GM12891 (cell line): ENCODE measurements around the gene TRPV4. TPM values are rescaled to one million over a fixed set of nuclear protein-coding genes. Genes with fewer than 3 reads are reported as not detected.

ENCODE experiments used
- DNase-seq: peaks from one replicate; pipeline ENCODE4 v3.0.0; 2011; ENCODE audit warnings: low spot score; ENCODE audit not compliant: insufficient read length
- FAIRE-seq: peaks from 2 replicates; lab custom pipeline; 2011; peaks lifted over from hg19 to GRCh38; lab: Jason Lieb, UNC
- PAX5 ChIP-seq: IDR thresholded peaks from 2 replicates; pipeline ENCODE4 v1.6.1; 2011; ENCODE audit warnings: low read length, moderate library complexity, mild to moderate bottlenecking; ENCODE audit not compliant: insufficient read depth, severe bottlenecking
- POLR2A ChIP-seq: IDR thresholded peaks from 2 replicates; pipeline ENCODE4 v1.6.1; 2011; ENCODE audit warnings: low read depth, low read length, control low read depth
- POLR2AphosphoS5 ChIP-seq: IDR thresholded peaks from 2 replicates; pipeline ENCODE4 v1.6.1; 2011; ENCODE audit warnings: low read depth, low read length, control low read depth
- POU2F2 ChIP-seq: IDR thresholded peaks from 2 replicates; pipeline ENCODE4 v1.6.1; 2011; ENCODE audit warnings: low read depth, mild to moderate bottlenecking, control low read depth, low read length, moderate library complexity
- SPI1 ChIP-seq: IDR thresholded peaks from 2 replicates; pipeline ENCODE4 v1.6.1; 2011; ENCODE audit warnings: low read depth, low read length, control low read depth
- TAF1 ChIP-seq: IDR thresholded peaks from 2 replicates; pipeline ENCODE4 v1.6.1; 2011; ENCODE audit warnings: low read depth, low read length, control low read depth
- polyA plus RNA-seq: library from polyadenylated mRNA; unstranded; fragments of >200 nt; gene quantifications from one replicate; pipeline ENCODE4 v1.2.1, GENCODE V29; 2012; ENCODE audit warnings: low read depth, missing spikeins, inconsistent platforms; ENCODE audit not compliant: missing spikeins

Gene TRPV4
- not detected for polyA plus RNA-seq

DNA sequence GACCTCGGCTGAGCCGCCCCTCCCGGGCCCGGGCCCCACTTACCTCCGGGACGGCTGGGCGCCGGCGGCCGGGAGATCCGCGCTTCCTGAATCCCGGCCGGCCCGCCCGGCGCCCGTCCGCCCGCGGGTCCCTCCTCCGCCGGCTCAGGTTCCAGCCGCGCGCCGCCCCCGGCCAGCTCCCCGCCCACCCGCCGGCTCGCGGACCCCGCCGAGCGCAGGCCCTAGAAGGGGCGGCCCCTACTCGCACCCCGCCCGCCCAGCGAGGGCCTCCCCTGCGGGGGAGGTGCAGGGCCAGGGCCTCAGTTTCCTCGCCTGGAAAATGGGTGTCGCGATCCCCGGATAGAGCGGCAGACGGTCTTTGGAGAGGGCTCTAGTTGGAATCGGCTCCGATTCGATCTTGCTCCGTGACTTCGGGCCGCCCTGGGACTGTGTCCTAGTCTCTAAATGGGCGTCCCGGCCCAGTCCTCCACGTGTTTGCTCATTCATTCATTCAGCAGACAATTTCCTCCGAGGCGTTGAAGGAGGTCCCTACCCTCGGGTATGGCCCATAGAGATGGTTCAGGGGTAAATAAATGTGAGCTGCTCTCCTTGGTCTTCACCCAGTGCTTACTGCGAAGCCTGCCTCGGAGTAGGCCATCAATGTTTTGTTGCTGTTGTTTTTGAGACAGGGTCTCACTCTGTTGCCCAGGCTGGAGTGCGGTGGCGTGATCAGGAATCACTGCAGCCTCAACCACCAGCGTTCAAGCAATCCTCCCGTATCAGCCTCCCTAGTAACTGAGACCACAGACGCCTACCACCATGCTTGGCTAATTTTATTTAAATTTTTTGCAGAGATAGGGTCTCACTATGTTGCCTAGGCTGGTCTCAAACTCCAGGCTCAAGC, at the start of gene TRPV4:
TSS of gene TRPV4 (minus strand) at position 92 of the 883 bp plus-strand sequence. CDS start 18,602 bp downstream, outside the sequence.
- TF ChIP-seq PAX5 (no peak), POU2F2 (no peak), SPI1 (no peak), POLR2AphosphoS5 (no peak), TAF1 (no peak), POLR2A (no peak)
- DNase-seq (no peak), FAIRE-seq (no peak)

DNA sequence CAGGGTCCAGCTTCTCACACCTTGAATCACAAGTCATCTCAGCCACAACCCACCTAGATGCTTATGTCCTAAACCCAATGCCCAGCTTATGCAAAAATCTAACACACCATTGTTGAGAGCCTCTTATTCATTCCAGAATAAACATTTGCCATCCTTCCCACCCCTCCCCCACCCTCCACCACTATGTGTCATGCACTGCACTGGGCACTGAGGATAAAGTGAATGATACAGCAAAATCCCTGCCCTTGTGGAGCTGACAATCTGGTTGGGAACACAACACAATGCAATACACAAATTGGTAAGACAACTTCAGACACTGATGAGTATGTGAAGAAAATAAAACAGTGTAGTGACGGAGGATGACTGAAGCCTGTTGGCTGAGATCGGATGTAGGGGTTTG, 48.6 kb upstream of the TRPV4 start:
- no peak for DNase-seq

DNA sequence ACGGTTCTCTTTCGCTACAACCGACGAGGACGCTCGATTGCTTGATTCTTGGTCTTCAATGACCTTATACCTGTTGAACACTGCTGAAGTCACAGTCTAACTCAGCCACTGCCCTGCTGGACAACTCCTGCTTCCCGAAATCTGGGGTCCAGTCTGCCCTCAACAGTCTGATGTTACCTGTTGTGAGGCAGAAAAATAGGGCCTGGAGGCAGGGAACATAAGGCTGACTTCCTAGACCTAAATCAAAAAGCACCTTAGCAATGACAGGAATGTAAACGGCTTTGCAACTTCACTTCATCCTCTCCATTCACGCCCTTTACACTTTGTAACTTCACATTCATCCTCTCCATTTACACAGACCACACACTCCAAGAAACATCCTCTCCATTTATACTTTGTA, 47.7 kb upstream of the TRPV4 start:
- TF ChIP-seq POU2F2 (no peak), PAX5 (no peak), POLR2A (no peak), POLR2AphosphoS5 (no peak), SPI1 (no peak), TAF1 (no peak)
- FAIRE-seq (peak; percentile 58), DNase-seq (no peak)

More for the DNA sequence above, 48.6 kb upstream of the TRPV4 start:
- no peak for FAIRE-seq
- no peak for TF ChIP-seq POU2F2
- no peak for TF ChIP-seq POLR2AphosphoS5
- no peak for TF ChIP-seq TAF1
- no peak for TF ChIP-seq PAX5
- TF ChIP-seq POLR2A: no peak
- TF ChIP-seq SPI1: no peak

DNA sequence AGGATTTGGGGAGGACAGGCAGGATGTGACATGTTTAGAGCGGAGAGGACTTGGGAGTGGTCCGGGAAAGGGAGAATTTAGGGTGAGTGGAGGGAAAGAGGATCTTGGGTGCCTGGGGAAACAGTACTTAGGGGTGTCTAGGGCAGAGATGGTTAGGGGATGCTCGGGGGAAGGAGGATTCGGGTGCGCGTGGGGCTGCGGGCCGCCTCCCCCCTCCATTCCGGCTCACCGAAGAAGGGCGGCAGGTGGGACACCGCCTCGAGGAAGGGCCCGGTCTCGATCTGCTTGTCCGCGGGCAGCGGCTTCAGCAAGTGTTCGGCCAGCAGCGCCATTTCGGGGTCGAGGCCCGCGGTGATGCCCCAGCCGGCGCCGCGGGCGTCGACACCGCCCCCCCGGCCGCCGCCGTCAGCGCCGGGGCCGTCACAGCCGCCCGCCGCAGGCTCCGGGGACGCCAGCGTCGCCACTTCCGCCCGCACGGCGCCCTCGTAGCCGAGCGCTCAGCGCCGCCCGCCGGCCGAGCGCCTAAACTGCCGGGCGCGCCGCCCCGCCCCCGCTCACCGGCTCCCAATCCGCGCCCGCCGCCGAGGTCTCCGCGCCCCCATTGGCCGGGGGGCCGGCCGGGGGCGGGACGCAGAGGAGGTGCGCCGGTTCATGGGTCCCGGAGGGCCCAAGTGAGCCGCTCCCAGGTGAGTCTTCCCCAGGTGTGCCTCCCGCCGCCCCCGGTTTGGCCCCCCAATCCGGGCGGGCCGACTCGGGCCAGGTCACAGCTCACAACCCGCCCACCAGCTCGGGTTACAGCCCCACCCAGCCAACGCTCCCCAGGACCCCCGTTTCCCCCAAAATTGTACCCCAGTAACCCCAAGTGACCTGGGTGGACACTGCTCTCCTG, 47.1 kb upstream of the TRPV4 start, which contains the start of gene GLTP:
TSS of gene GLTP (minus strand) at position 499 of the 889 bp plus-strand sequence. CDS start at position 332, 167 bp downstream.
- TF ChIP-seq POLR2A: no peak
- TF ChIP-seq POU2F2: no peak
- peak; percentile 50; the same call in 1 of the 2 replicates for TF ChIP-seq SPI1
- TF ChIP-seq PAX5: peak; percentile 16
- TF ChIP-seq POLR2AphosphoS5: no peak
- TF ChIP-seq TAF1: no peak
- DNase-seq (peak; percentile 97), FAIRE-seq (peak; percentile 84)

DNA sequence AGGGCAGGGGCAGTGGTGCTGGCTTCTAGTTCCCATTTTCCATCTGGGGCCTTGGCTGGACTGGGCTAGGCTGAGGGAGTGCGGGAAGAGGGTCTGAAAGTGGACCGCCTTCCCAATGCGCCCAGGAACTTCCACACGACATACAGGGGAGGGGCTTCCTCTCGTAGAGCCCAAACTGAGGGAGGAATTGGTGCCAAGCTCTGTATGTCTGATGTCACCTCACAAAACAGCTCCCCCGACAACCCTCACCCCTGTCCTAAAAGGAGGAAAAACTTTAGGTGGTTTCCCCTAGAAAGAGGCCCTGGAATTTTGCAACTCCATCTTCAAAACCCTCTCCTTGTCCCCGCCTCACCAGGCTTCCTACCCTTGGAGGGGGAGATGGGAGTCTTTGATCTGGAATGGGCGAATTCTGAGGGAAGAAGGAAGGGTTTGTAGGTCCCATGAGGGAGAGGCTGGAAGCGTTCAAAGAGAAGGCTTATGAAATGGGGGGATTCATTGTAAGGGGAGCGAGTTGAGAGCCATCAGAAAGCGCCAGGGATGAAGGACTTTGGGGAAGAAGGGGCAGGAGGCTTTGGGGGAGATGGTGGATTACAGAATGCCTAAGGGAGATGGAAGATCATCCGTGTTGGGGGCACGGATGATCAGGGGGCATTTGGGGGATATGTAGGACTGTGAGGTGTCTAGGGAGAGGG, 46.3 kb upstream of the TRPV4 start:
- no peak for FAIRE-seq
- no peak for TF ChIP-seq SPI1
- no peak for TF ChIP-seq POU2F2
- TF ChIP-seq PAX5: no peak
- TF ChIP-seq TAF1: no peak
- TF ChIP-seq POLR2AphosphoS5: no peak
- no peak for TF ChIP-seq POLR2A
- DNase-seq: no peak

DNA sequence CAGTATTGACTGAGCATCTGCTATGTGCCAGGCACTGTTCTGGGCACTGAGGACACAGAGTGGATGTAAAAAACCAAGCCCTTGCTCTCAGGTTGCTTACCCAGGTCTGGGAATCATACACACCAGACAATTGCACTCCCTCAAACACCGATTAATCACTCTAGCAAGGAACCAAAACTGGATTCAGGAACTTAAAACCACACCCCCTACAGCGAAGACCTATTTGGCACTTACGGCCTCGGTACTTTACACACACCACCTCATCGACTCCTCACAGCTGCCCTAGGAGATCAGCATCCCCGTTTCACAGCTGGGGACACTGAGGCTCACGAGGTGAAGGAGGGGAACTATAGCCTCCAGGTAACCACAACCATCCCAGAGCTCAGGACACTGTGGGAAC, 45.6 kb upstream of the TRPV4 start:
- TF ChIP-seq SPI1: no peak
- TF ChIP-seq POU2F2: no peak
- no peak for TF ChIP-seq TAF1
- TF ChIP-seq PAX5: no peak
- TF ChIP-seq POLR2A: no peak
- no peak for TF ChIP-seq POLR2AphosphoS5
- FAIRE-seq (no peak), DNase-seq (no peak)

DNA sequence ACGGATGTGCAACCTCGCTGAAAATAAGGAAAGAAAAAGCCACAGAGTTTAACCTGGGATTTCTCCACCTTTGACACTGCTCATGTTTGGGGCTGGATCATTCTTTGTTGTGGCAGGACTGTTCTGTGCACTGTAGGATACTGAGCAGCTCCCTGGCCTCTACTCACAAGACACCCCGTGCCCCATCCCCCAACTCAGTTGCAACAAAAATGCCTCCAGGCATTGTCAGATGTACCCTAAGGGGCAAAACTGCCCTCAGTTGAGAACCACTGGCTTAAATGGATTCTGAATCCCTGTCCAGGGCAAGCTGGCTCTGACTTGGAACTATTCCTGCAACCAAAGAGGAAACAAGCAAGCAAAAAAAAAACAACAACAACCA, 45.0 kb upstream of the TRPV4 start:
- FAIRE-seq (no peak), DNase-seq (no peak)
- TF ChIP-seq PAX5 (no peak), POU2F2 (no peak), TAF1 (no peak), POLR2AphosphoS5 (no peak), POLR2A (no peak)

DNA sequence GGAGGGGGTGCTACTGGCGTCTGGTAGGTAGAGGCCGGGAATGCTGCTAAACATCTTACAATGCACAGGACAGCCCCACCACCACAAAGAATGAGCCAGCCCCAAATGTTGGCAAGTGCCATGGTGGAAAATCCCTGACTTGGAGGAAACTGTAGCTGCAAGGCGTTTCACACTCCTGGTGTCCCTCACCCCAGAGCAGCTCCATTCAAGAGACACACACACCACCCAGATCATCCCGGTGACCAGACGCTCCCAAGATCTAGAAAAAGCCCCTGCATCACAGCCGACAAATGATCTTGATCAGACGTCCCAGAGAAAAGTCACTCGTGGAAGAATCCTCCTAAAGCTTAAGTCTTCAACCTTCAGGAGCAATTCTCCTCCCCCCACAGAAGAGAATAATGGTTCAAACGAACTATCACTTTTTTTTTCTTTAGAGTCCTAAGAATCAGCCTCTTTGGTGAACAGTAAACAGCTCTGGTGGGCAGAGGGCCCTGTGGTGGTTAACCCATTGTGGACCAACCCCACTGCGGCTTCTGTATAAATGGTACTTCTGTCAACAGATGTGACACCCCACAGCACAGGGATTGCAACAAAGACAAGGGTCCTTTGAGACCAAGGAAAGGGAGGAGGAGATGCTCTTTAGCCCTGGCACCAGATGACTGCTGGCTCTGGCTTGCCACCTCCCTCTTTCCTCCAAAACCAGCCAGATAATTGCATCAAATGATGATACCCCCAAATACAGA, 44.5 kb upstream of the TRPV4 start:
- FAIRE-seq: no peak
- DNase-seq: no peak
- no peak for TF ChIP-seq POLR2AphosphoS5
- no peak for TF ChIP-seq PAX5
- no peak for TF ChIP-seq SPI1
- TF ChIP-seq TAF1: no peak
- no peak for TF ChIP-seq POLR2A
- TF ChIP-seq POU2F2: no peak
